PC-3 (cell line): ENCODE results near the gene CACNA1C.

Experiments
- EZH2 ChIP-seq: fragments of 300-600 bp; sonication (generic); IDR thresholded peaks from one replicate; pipeline ENCODE4 v1.6.1; 2017; ENCODE audit warnings: antibody characterized with exemption, mild to moderate bottlenecking, low read length; ENCODE audit not compliant: unreplicated experiment
- EZH2phosphoT487 ChIP-seq: fragments of 300-600 bp; sonication (generic); IDR thresholded peaks from 2 replicates; pipeline ENCODE4 v1.6.1; 2018; ENCODE audit warnings: mild to moderate bottlenecking, antibody characterized with exemption, low read length, borderline replicate concordance
- TF ChIP-seq, protein P1 (sequence below): fragments of 300-600 bp; sonication (generic); conservative IDR thresholded peaks from 2 replicates; pipeline ENCODE4 v1.5.1; 2017; ENCODE audit warnings: antibody characterized with exemption, low read depth, mild to moderate bottlenecking, low read length

DNA sequence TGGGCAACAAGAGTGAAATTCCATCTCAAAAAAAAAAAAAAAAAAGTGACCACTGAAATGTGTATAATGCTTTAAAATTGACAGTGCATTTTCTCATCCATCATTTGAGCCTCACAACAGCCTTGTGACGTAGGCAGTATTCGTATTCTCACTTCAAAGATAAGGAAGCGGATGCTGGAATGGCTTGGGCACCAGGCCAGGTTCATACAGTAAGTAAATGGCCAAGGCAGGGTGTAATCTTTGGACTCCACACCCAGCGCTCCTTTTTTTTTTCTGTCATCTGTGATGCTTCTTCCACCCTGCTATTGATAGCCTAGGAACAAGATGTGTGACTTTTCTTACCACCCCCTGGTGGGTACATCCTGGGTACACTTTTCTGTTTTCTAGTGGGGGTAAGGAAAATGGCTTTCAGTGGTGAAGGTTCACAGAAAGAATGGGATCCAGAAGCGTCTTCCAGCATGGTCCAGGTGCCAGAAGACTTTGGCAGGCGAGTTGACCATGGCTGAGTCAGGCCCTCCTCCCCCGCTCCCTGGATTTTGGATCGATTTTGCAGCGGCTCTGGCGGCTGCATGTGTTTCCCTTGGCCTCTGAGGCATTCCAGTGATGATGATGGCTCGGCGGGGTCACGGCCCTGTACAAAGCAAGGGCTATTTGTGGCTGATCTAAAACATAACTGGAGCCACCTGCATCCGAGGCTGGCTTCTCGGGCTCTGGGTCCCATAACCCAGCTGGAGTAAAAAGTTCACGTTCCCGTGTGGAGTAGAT lies 110.6 kb downstream of the CACNA1C start:
- TF ChIP-seq, protein P1, sequence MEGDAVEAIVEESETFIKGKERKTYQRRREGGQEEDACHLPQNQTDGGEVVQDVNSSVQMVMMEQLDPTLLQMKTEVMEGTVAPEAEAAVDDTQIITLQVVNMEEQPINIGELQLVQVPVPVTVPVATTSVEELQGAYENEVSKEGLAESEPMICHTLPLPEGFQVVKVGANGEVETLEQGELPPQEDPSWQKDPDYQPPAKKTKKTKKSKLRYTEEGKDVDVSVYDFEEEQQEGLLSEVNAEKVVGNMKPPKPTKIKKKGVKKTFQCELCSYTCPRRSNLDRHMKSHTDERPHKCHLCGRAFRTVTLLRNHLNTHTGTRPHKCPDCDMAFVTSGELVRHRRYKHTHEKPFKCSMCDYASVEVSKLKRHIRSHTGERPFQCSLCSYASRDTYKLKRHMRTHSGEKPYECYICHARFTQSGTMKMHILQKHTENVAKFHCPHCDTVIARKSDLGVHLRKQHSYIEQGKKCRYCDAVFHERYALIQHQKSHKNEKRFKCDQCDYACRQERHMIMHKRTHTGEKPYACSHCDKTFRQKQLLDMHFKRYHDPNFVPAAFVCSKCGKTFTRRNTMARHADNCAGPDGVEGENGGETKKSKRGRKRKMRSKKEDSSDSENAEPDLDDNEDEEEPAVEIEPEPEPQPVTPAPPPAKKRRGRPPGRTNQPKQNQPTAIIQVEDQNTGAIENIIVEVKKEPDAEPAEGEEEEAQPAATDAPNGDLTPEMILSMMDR: no peak
- TF ChIP-seq EZH2 (no peak), EZH2phosphoT487 (no peak)
